ENCODE data around the gene EXD1. TPM values are rescaled to one million over a fixed set of nuclear protein-coding genes. Genes with fewer than 3 reads are reported as not detected.

Gene EXD1
- total and polyA plus RNA-seq, 9 of the 15 experiments (the other 6 are each of a cell fraction or from before 2014, with no cell fraction given): not detected

- TF ChIP-seq NR0B1 (IDR thresholded peaks at IDR 0.05; ENCODE audit: partially characterized antibody) (no peak), C11orf30 (IDR thresholded peaks at IDR 0.05; ENCODE audit: low read depth) (peak; percentile 34; the same call in 1 of the 2 replicates), ARNT (IDR thresholded peaks at IDR 0.05) (peak in 1 of 2 experiments; percentile 70; a peak in 1 of 4 replicates), TAL1 (IDR thresholded peaks at IDR 0.05) (peak; percentile 93), PKNOX1 (IDR thresholded peaks at IDR 0.05) (peak; percentile 57), MEF2D (tag; conservative IDR thresholded peaks at IDR 0.05; ENCODE audit: low read depth) (no peak; the same call in 1 of the 2 replicates), ARID1B (IDR thresholded peaks at IDR 0.05) (peak; percentile 96), TCFL5 (CRISPR knock-in tag; conservative IDR thresholded peaks at IDR 0.05) (no peak), SP1 (CRISPR knock-in tag; IDR thresholded peaks at IDR 0.05) (peak; percentile 27; the same call in 1 of the 2 replicates), BRD4 (IDR thresholded peaks at IDR 0.05) (no peak), CBFA2T2 (conservative IDR thresholded peaks at IDR 0.05) (peak; percentile 91), ZFX (CRISPR knock-in tag; IDR thresholded peaks at IDR 0.05) (peak; percentile 47; the same call in 1 of the 2 replicates), HMBOX1 (IDR thresholded peaks at IDR 0.05) (peak; percentile 41), LEF1 (IDR thresholded peaks at IDR 0.05) (peak; percentile 69; the same call in 1 of the 2 replicates), CBFA2T3 (IDR thresholded peaks at IDR 0.05) (peak; percentile 95), NCOA1 (IDR thresholded peaks at IDR 0.05; ENCODE audit: low read depth) (peak; percentile 66; the same call in 1 of the 2 replicates), KDM5B (IDR thresholded peaks at IDR 0.05; ENCODE audit: insufficient replicate concordance, low read depth, low read length) (no peak), MAFK (IDR thresholded peaks at IDR 0.05; ENCODE audit: low read length) (0 out of 2 replicates have a peak, but pooled peaks have one; percentile 13), CREM (IDR thresholded peaks at IDR 0.05; ENCODE audit: low read depth) (peak; percentile 80; the same call in 1 of the 2 replicates), TRIM24 (IDR thresholded peaks at IDR 0.05) (peak; percentile 35 to 75; a peak in 3 of 4 replicates), ESRRA (IDR thresholded peaks at IDR 0.05; ENCODE audit: borderline replicate concordance, low read depth) (peak; percentile 78), IRF2 (CRISPR knock-in tag; IDR thresholded peaks at IDR 0.05) (no peak), MYNN (IDR thresholded peaks at IDR 0.05) (no peak), MYNN (CRISPR knock-in tag; IDR thresholded peaks at IDR 0.05) (no peak), TFAM (CRISPR knock-in tag; conservative IDR thresholded peaks at IDR 0.05) (no peak), KDM1A (IDR thresholded peaks at IDR 0.05) (peak; percentile 86 to 88), ATF7 (IDR thresholded peaks at IDR 0.05) (peak; percentile 91), HDAC2 (IDR thresholded peaks at IDR 0.05) (peak; percentile 85; the same call in 1 of the 2 replicates), GATA2 (CRISPR knock-in tag; IDR thresholded peaks at IDR 0.05) (peak; percentile 82)
Observed at GRCh38 chr15:41233367-41233771, 2.8 kb upstream of the EXD1 start (continued).

Measured in K562 (cell line).